HepG2 (cell line): ENCODE data around the gene GABRB1. TPM values are rescaled to one million over a fixed set of nuclear protein-coding genes. Genes with fewer than 3 reads are reported as not detected.

ENCODE experiments used
- ATAC-seq: fragments of 200-7000 bp; cut with Tn5 transposase; 3 replicates; pipeline ENCODE4 v1.9.1; 2020; ENCODE audit warnings: mild to moderate bottlenecking, moderate library complexity
- BruUV-seq: library from RNA; stranded (reverse); fragments of 400-500 nt; replicated peaks from 2 replicates; lab custom pipeline; 2021; lab: Mats Ljungman, UMichigan
- CTCF ChIA-PET: fragments of 300-600 bp; formaldehyde crosslinking; extraction: SDS; loops from one replicate; lab custom pipeline; 2021; ENCODE audit warnings: low total read pairs, inconsistent platforms, low intra/inter-chr PET ratio; lab: Yijun Ruan, JAX
- POLR2A ChIA-PET: fragments of 350-600 bp; sonication (Branson Sonifier 250); formaldehyde crosslinking; loops from one replicate; lab custom pipeline; 2020; ENCODE audit warnings: antibody characterized with exemption, inconsistent platforms; lab: Yijun Ruan, JAX
- DNase-seq: peaks from one replicate; pipeline ENCODE4 v3.0.0-alpha.2; 2015; ENCODE audit warnings: low spot score
- FAIRE-seq: peaks from 3 replicates; lab custom pipeline; 2011; peaks lifted over from hg19 to GRCh38; lab: Jason Lieb, UNC
- H2AFZ ChIP-seq: one replicate; pipeline ENCODE4 v1.6.1; 2011; ENCODE audit warnings: low read length, inconsistent platforms
- H3K27ac ChIP-seq: fragments of 300-600 bp; 3 replicates; pipeline ENCODE4 v1.8.0; 2011; ENCODE audit warnings: mixed run types, mild to moderate bottlenecking, mixed read lengths, low read length, inconsistent platforms; ENCODE audit not compliant: insufficient read depth; ENCODE audit errors: extremely low read length
- H3K27me3 ChIP-seq, 2 experiments: fragments of 200-600 bp in 1 of 2; 2 replicates in 1 of 2; 3 replicates in 1 of 2; pipeline versions ENCODE4 v1.6.0 to v1.8.0; 2011; ENCODE audit warnings: low read length in 2 of 2, mild to moderate bottlenecking in 2 of 2, moderate library complexity in 2 of 2, inconsistent platforms in 1 of 2; ENCODE audit not compliant: insufficient read depth in 2 of 2, control insufficient read depth in 1 of 2
- H3K36me3 ChIP-seq, 2 experiments: fragments of 200-600 bp in 1 of 2; replicated peaks in 1 of 2; 2 replicates in 1 of 2; 3 replicates in 1 of 2; pipeline versions ENCODE4 v1.5.1 to v1.8.0; 2011; ENCODE audit warnings: low read length in 2 of 2, inconsistent platforms in 1 of 2; ENCODE audit not compliant: insufficient read depth in 2 of 2, control insufficient read depth in 1 of 2
- H3K4me1 ChIP-seq: 2 replicates; pipeline ENCODE4 v1.5.1; 2012; ENCODE audit warnings: low read length, inconsistent platforms; ENCODE audit not compliant: insufficient read depth
- H3K4me2 ChIP-seq: 2 replicates; pipeline ENCODE4 v1.6.0; 2011; ENCODE audit warnings: low read depth, low read length, inconsistent platforms
- H3K4me3 ChIP-seq, 3 experiments: fragments of 200-600 bp in 1 of 3; sonication (generic), shearing (Covaris generic) in 1 of 3; replicated peaks in 1 of 3; 2 replicates each; pipeline ENCODE4 v1.5.1; 2011 to 2016; ENCODE audit warnings: low read length in 3 of 3, inconsistent platforms in 2 of 3, low read depth in 2 of 3, mild to moderate bottlenecking in 2 of 3, control low read depth in 1 of 3, mixed read lengths in 1 of 3; ENCODE audit not compliant: insufficient read depth in 1 of 3
- H3K79me2 ChIP-seq: one replicate; pipeline ENCODE4 v1.6.1; 2011; ENCODE audit warnings: low read length, inconsistent platforms; ENCODE audit not compliant: insufficient read depth
- H3K9ac ChIP-seq: 2 replicates; pipeline ENCODE4 v1.6.0; 2011; ENCODE audit warnings: mild to moderate bottlenecking, low read depth, low read length, inconsistent platforms; ENCODE audit not compliant: insufficient read depth
- H3K9me3 ChIP-seq: 2 replicates; pipeline ENCODE4 v1.5.1; 2012; ENCODE audit warnings: mild to moderate bottlenecking, low read length
- H4K20me1 ChIP-seq: 2 replicates; pipeline ENCODE4 v1.6.0; 2011; ENCODE audit warnings: inconsistent platforms, mild to moderate bottlenecking, low read length, moderate library complexity; ENCODE audit not compliant: insufficient read depth
- ADNP ChIP-seq: sonication (generic); formaldehyde crosslinking; IDR thresholded peaks from 2 replicates; pipeline ENCODE4 v1.4.0; 2020; ENCODE audit warnings: missing genetic modification reagents
- E2F2 ChIP-seq: sonication (generic); formaldehyde crosslinking; IDR thresholded peaks from 2 replicates; pipeline ENCODE4 v1.4.0; 2020; ENCODE audit warnings: missing genetic modification reagents, borderline replicate concordance
- EP300 ChIP-seq, 3 experiments: sonication (generic) in 1 of 3; formaldehyde crosslinking in 1 of 3; IDR thresholded peaks; 2 replicates each; pipeline versions ENCODE4 v1.5.1 to v1.6.1; 2011 to 2020; ENCODE audit warnings: low read depth in 2 of 3, low read length in 2 of 3, borderline replicate concordance in 1 of 3, improper control_type of control experiment in 1 of 3, mild to moderate bottlenecking in 1 of 3, missing genetic modification reagents in 1 of 3, moderate library complexity in 1 of 3
- NAIF1 ChIP-seq: sonication (generic); formaldehyde crosslinking; IDR thresholded peaks from 2 replicates; pipeline ENCODE4 v1.5.0; 2020; ENCODE audit warnings: mild to moderate bottlenecking, missing genetic modification reagents, borderline replicate concordance
- PAWR ChIP-seq: sonication (generic); formaldehyde crosslinking; IDR thresholded peaks from 2 replicates; pipeline ENCODE4 v1.4.0; 2020; ENCODE audit warnings: missing genetic modification reagents, mild to moderate bottlenecking, borderline replicate concordance
- PCBP1 ChIP-seq: fragments of 200-400 bp; formaldehyde crosslinking; IDR thresholded peaks from 2 replicates; pipeline ENCODE4 v1.6.1; 2017; ENCODE audit warnings: mild to moderate bottlenecking, low read depth, low read length, borderline replicate concordance
- RXRB ChIP-seq: IDR thresholded peaks from 2 replicates; pipeline ENCODE4 v1.6.1; 2016; ENCODE audit warnings: borderline replicate concordance, missing genetic modification reagents, missing compliant biosample characterization
- TCF7 ChIP-seq: sonication (generic); IDR thresholded peaks from 2 replicates; pipeline ENCODE4 v1.6.1; 2016; ENCODE audit warnings: antibody characterized with exemption, low read depth
- THYN1 ChIP-seq: sonication (generic); formaldehyde crosslinking; IDR thresholded peaks from 2 replicates; pipeline ENCODE4 v1.8.1; 2023; ENCODE audit warnings: low read depth, mild to moderate bottlenecking, moderate library complexity, missing genetic modification reagents, borderline replicate concordance
- TMF1 ChIP-seq: sonication (generic); formaldehyde crosslinking; IDR thresholded peaks from 2 replicates; pipeline ENCODE4 v1.8.1; 2022; ENCODE audit warnings: low read depth, missing genetic modification reagents
- YEATS2 ChIP-seq: sonication (generic); formaldehyde crosslinking; IDR thresholded peaks from 2 replicates; pipeline ENCODE4 v1.4.0; 2020; ENCODE audit warnings: missing genetic modification reagents, borderline replicate concordance
- ZNF329 ChIP-seq: sonication (generic); formaldehyde crosslinking; IDR thresholded peaks from 2 replicates; pipeline ENCODE4 v1.9.0; 2021; ENCODE audit warnings: low read depth, mild to moderate bottlenecking, missing genetic modification reagents
- ZNF33B ChIP-seq: sonication (generic); formaldehyde crosslinking; IDR thresholded peaks from 2 replicates; pipeline ENCODE4 v1.5.1; 2020; ENCODE audit warnings: mild to moderate bottlenecking, missing genetic modification reagents
- ZNF557 ChIP-seq: sonication (generic); formaldehyde crosslinking; IDR thresholded peaks from 2 replicates; pipeline ENCODE4 v1.4.0; 2020; ENCODE audit warnings: missing genetic modification reagents
- ZNF724P ChIP-seq: sonication (generic); formaldehyde crosslinking; IDR thresholded peaks from 2 replicates; pipeline ENCODE4 v1.8.0; 2022; ENCODE audit warnings: missing genetic modification reagents, borderline replicate concordance
- ZNF746 ChIP-seq: sonication (generic); formaldehyde crosslinking; IDR thresholded peaks from 2 replicates; pipeline ENCODE4 v1.8.0; 2022; ENCODE audit warnings: mild to moderate bottlenecking, missing genetic modification reagents
- ZNF891 ChIP-seq: sonication (generic); formaldehyde crosslinking; IDR thresholded peaks from 2 replicates; pipeline ENCODE4 v1.5.0; 2020; ENCODE audit warnings: mild to moderate bottlenecking, missing genetic modification reagents
- WGBS: methylation state at CpG from one replicate; pipeline ENCODE4 v1.1.6; 2017; ENCODE audit warnings: low lambda C conversion rate; 5-methylcytosine and 5-hydroxymethylcytosine counted together
- in situ Hi-C: cut with HindIII; loops from 2 replicates; pipeline ENCODE4 v1.10.0; 2017; ENCODE audit warnings: low pct_unique_long_range_greater_than_20kb; ENCODE audit not compliant: extremely low pct_ligation_motif_present
- intact Hi-C: fragments of 100-400 bp; cut with micrococcal nuclease; formaldehyde crosslinking; loops from one replicate; pipeline ENCODE4 v1.10.0; 2022; ENCODE audit not compliant: unreplicated experiment
- polyA plus RNA-seq, 8 experiments: library from polyadenylated mRNA; depleted of rRNA in 3 of 8; stranded (reverse) in 7 of 8; unstranded in 1 of 8; fragments of >200 nt; fragmentation: Illumina TruSeq in 4 of 8; extraction: Trizol in 4 of 8; gene quantifications; 2 replicates each; pipeline versions ENCODE4 v1.2.1 to v1.2.3, GENCODE V29; 2011 to 2016; ENCODE audit warnings: low read depth in 4 of 8, missing spikeins in 1 of 8, mixed read lengths in 1 of 8; ENCODE audit not compliant: insufficient read depth in 1 of 8
- total RNA-seq, 5 experiments: library from RNA; depleted of rRNA; stranded (reverse); fragments of >200 nt; fragmentation: Illumina TruSeq; extraction: Trizol; gene quantifications; 2 replicates each; pipeline ENCODE4 v1.2.3, GENCODE V29; 2016; ENCODE audit warnings: low read depth in 1 of 5

GABRB1 gene
- total and polyA plus RNA-seq, 2 of the 13 experiments (the other 11 are each of a cell fraction or from before 2014, with no cell fraction given) = not detected

- POLR2A ChIA-PET = no interaction called here
- peaks cover 26% of the 10 kb centered on the region for H3K4me1 ChIP-seq
- in situ Hi-C loops = no loop called here
- DNase-seq = no peak
- H3K27ac ChIP-seq = no peak overlapping the region
- H3K27me3 ChIP-seq = no peaks in the 10 kb centered on the region
- H4K20me1 ChIP-seq = no peaks in the 10 kb centered on the region
- no peak overlapping the region for H3K9ac ChIP-seq
- FAIRE-seq = no peak
- no peak for TF ChIP-seq NAIF1
- TF ChIP-seq THYN1 (CRISPR knock-in tag) = no peak
- TF ChIP-seq TMF1 (CRISPR knock-in tag) = no peak
- peak; percentile 33; the same call in 1 of the 2 replicates for TF ChIP-seq TCF7
- no peak for TF ChIP-seq RXRB (CRISPR knock-in tag)
- TF ChIP-seq ZNF329 (CRISPR knock-in tag) = no peak
- no peak for TF ChIP-seq PAWR (CRISPR knock-in tag)
- no peak for TF ChIP-seq ADNP (CRISPR knock-in tag)
- no peak for TF ChIP-seq ZNF891 (CRISPR knock-in tag)
- no peak for TF ChIP-seq ZNF33B (CRISPR knock-in tag)
- TF ChIP-seq YEATS2 (CRISPR knock-in tag) = no peak
- TF ChIP-seq PCBP1 = no peak
- TF ChIP-seq EP300 (IDR thresholded peaks at IDR 0.05; ENCODE audit: low read depth in 2 of 2, low read length in 2 of 2) = peak in 1 of 2 experiments; percentile 42; a peak in 1 of 4 replicates
- no peak for TF ChIP-seq EP300 (CRISPR knock-in tag; IDR thresholded peaks at IDR 0.05; ENCODE audit: borderline replicate concordance)
- TF ChIP-seq E2F2 (CRISPR knock-in tag) = no peak
- TF ChIP-seq ZNF557 = no peak
- no peak for TF ChIP-seq ZNF746 (CRISPR knock-in tag)
- TF ChIP-seq ZNF724P (CRISPR knock-in tag) = no peak
- TF ChIP-seq, all 625 proteins: peak for 2
- no TSS peak for BruUV-seq
- CTCF ChIA-PET = no interaction called here
- no peak overlapping the region for H3K4me2 ChIP-seq
- WGBS = 34% methylated on average over 3 of the region's 3 CpGs
- H3K9me3 ChIP-seq = no peaks in the 10 kb centered on the region
- H3K36me3 ChIP-seq = no peaks in the 10 kb centered on the region
- H3K4me3 ChIP-seq = no peak overlapping the region
- H3K79me2 ChIP-seq = no peaks in the 10 kb centered on the region
- H2AFZ ChIP-seq = no peak overlapping the region
- intact Hi-C loops = no loop called here
- no peak for ATAC-seq
These were observed 441.9 kb downstream of the GABRB1 start for GRCh38 chr4:47473141-47473750.
